GM12878 (cell line): ENCODE results near the gene EIF4E2. TPM values are rescaled to one million over a fixed set of nuclear protein-coding genes. Genes with fewer than 3 reads are reported as not detected.

Experiments used
- ATAC-seq: fragments of 200-7000 bp; cut with Tn5 transposase; 3 replicates; pipeline ENCODE4 v1.9.1; 2020; ENCODE audit warnings: mild to moderate bottlenecking, moderate library complexity
- BruUV-seq: library from RNA; stranded (reverse); fragments of 400-500 nt; replicated peaks from 2 replicates; lab custom pipeline; 2021; lab: Mats Ljungman, UMichigan
- CTCF ChIA-PET: fragments of 300-600 bp; sonication (Branson Sonifier 250); formaldehyde crosslinking; extraction: SDS; loops from one replicate; lab custom pipeline; 2021; ENCODE audit warnings: inconsistent platforms; lab: Yijun Ruan, JAX
- POLR2A ChIA-PET: fragments of 350-600 bp; formaldehyde crosslinking; extraction: SDS; loops from one replicate; lab custom pipeline; 2021; ENCODE audit warnings: inconsistent platforms; lab: Charles Lee
- RAD21 ChIA-PET: fragments of 300-600 bp; sonication (Branson Sonifier 250); formaldehyde crosslinking; loops from one replicate; lab custom pipeline; 2023; ENCODE audit warnings: antibody characterized with exemption; ENCODE audit not compliant: unreplicated experiment; lab: Charles Lee
- SMC1A ChIA-PET: fragments of 300-600 bp; sonication (Branson Sonifier 250); formaldehyde crosslinking; loops from one replicate; lab custom pipeline; 2023; ENCODE audit not compliant: unreplicated experiment, uncharacterized antibody; lab: Charles Lee
- DNase-seq: peaks from one replicate; pipeline ENCODE4 v3.0.0-alpha.2; 2011; ENCODE audit warnings: low read depth, low spot score
- FAIRE-seq: peaks from 3 replicates; lab custom pipeline; 2011; peaks lifted over from hg19 to GRCh38; lab: Jason Lieb, UNC
- H2AFZ ChIP-seq: 2 replicates; pipeline ENCODE4 v1.6.0; 2011; ENCODE audit warnings: low read depth, low read length, control low read depth; ENCODE audit not compliant: control insufficient read depth
- H3K27ac ChIP-seq: 2 replicates; pipeline ENCODE4 v1.5.1; 2011; ENCODE audit warnings: control low read depth; ENCODE audit not compliant: control insufficient read depth, insufficient read depth
- H3K27me3 ChIP-seq, 2 experiments: replicated peaks in 1 of 2; 2 replicates each; pipeline versions ENCODE4 v1.6.0 to v1.6.1; 2011; ENCODE audit warnings: low read length in 1 of 2; ENCODE audit not compliant: control insufficient read depth in 2 of 2, insufficient read depth in 2 of 2
- H3K36me3 ChIP-seq, 2 experiments: 2 replicates each; pipeline ENCODE4 v1.5.1; 2011; ENCODE audit warnings: low read length in 1 of 2; ENCODE audit not compliant: control insufficient read depth in 2 of 2, insufficient read depth in 2 of 2
- H3K4me1 ChIP-seq: 2 replicates; pipeline ENCODE4 v1.6.1; 2011; ENCODE audit warnings: mild to moderate bottlenecking, low read length, moderate library complexity, mixed read lengths; ENCODE audit not compliant: control insufficient read depth, insufficient read depth
- H3K4me2 ChIP-seq: 2 replicates; pipeline ENCODE4 v1.6.0; 2011; ENCODE audit warnings: control low read depth; ENCODE audit not compliant: control insufficient read depth, insufficient read depth
- H3K4me3 ChIP-seq: fragments of 200-600 bp; sonication (generic); 2 replicates; pipeline ENCODE4 v1.5.1; 2016
- H3K79me2 ChIP-seq: 2 replicates; pipeline ENCODE4 v1.6.0; 2011; ENCODE audit warnings: low read length; ENCODE audit not compliant: control insufficient read depth, insufficient read depth
- H3K9ac ChIP-seq: 2 replicates; pipeline ENCODE4 v1.8.0; 2011; ENCODE audit warnings: low read length, control low read depth, mixed read lengths; ENCODE audit not compliant: control insufficient read depth, insufficient read depth
- H3K9me3 ChIP-seq: replicated peaks from 3 replicates; pipeline ENCODE4 v1.5.1; 2011; ENCODE audit warnings: mild to moderate bottlenecking, low read length; ENCODE audit not compliant: control insufficient read depth, insufficient read depth
- H4K20me1 ChIP-seq: 2 replicates; pipeline ENCODE4 v1.6.0; 2011; ENCODE audit not compliant: control insufficient read depth, insufficient read depth
- ASH2L ChIP-seq: fragments of 300-600, 200-600 bp; sonication (generic); IDR thresholded peaks from 2 replicates; pipeline ENCODE4 v1.6.1; 2017; ENCODE audit warnings: low read depth, mild to moderate bottlenecking, borderline replicate concordance
- CHD1 ChIP-seq: IDR thresholded peaks from 2 replicates; pipeline ENCODE4 v1.6.1; 2012; ENCODE audit warnings: low read depth, low read length, improper control_type of control experiment
- CREM ChIP-seq: IDR thresholded peaks from 2 replicates; pipeline ENCODE4 v1.6.1; 2014; ENCODE audit warnings: antibody characterized with exemption, low read depth
- DPF2 ChIP-seq: fragments of 450-650 bp; IDR thresholded peaks from 2 replicates; pipeline ENCODE4 v1.6.1; 2017; ENCODE audit warnings: mild to moderate bottlenecking
- JUNB ChIP-seq: IDR thresholded peaks from 2 replicates; pipeline ENCODE4 v1.6.1; 2016; ENCODE audit warnings: antibody characterized with exemption, mild to moderate bottlenecking
- MYC ChIP-seq: IDR thresholded peaks from 2 replicates; pipeline ENCODE4 v1.6.1; 2011; ENCODE audit warnings: mild to moderate bottlenecking, low read length, moderate library complexity, inconsistent platforms; ENCODE audit not compliant: insufficient read depth, insufficient replicate concordance, insufficient read length, severe bottlenecking
- PAX8 ChIP-seq: fragments of 450-650 bp; IDR thresholded peaks from 2 replicates; pipeline ENCODE4 v1.6.1; 2017; ENCODE audit warnings: mild to moderate bottlenecking, moderate library complexity
- SIX5 ChIP-seq: IDR thresholded peaks from 2 replicates; pipeline ENCODE4 v1.6.1; 2011; ENCODE audit warnings: mild to moderate bottlenecking, low read depth, low read length, moderate library complexity; ENCODE audit not compliant: severe bottlenecking
- SMAD5 ChIP-seq: IDR thresholded peaks from 2 replicates; pipeline ENCODE4 v1.6.1; 2016; ENCODE audit warnings: antibody characterized with exemption, low read depth
- SPI1 ChIP-seq: IDR thresholded peaks from 2 replicates; pipeline ENCODE4 v1.6.1; 2011; ENCODE audit warnings: low read depth, mild to moderate bottlenecking, low read length, moderate library complexity, borderline replicate concordance; ENCODE audit not compliant: insufficient read depth
- SRF ChIP-seq, 2 experiments: IDR thresholded peaks; 2 replicates each; pipeline ENCODE4 v1.6.1; 2011; ENCODE audit warnings: low read depth in 2 of 2, low read length in 2 of 2, mild to moderate bottlenecking in 1 of 2, moderate library complexity in 1 of 2
- ZNF24 ChIP-seq: fragments of 450-650 bp; IDR thresholded peaks from 2 replicates; pipeline ENCODE4 v1.6.1; 2017; ENCODE audit warnings: antibody characterized with exemption, mild to moderate bottlenecking
- ZNF384 ChIP-seq: IDR thresholded peaks from 2 replicates; pipeline ENCODE4 v1.6.1; 2012; ENCODE audit warnings: low read depth, mild to moderate bottlenecking, low read length, improper control_type of control experiment, borderline replicate concordance
- WGBS: methylation state at CpG from one replicate; pipeline ENCODE4 v1.1.6; 2016; ENCODE audit warnings: low lambda C conversion rate; ENCODE audit not compliant: insufficient replicate concordance, insufficient coverage; ENCODE audit errors: missing lambda C conversion rate; 5-methylcytosine and 5-hydroxymethylcytosine counted together
- in situ Hi-C: fragments of 300-500 bp; cut with MboI; formaldehyde crosslinking; loops from 9 replicates; pipeline ENCODE4 v1.14.3; 2018; ENCODE audit warnings: mixed read lengths
- intact Hi-C: fragments of 100-400 bp; cut with micrococcal nuclease; formaldehyde crosslinking; loops from one replicate; pipeline ENCODE4 v1.14.2; 2022; ENCODE audit not compliant: unreplicated experiment
- polyA plus RNA-seq, 11 experiments: library from polyadenylated mRNA; depleted of rRNA in 4 of 11; unstranded in 6 of 11; stranded (reverse) in 5 of 11; fragments of >200 nt; fragmentation: Nextera tagmentation in 4 of 11; fragmentation: Illumina TruSeq in 1 of 11; extraction: Ambion mirVana in 4 of 11; extraction: Trizol in 1 of 11; gene quantifications; 1 replicate in 1 of 11; 2 replicates in 10 of 11; pipeline versions ENCODE4 v1.2.1 to v1.2.3, GENCODE V29; 2011 to 2016; ENCODE audit warnings: inconsistent platforms in 2 of 11, missing spikeins in 2 of 11, low read depth in 1 of 11
- total RNA-seq, 4 experiments: library from RNA; depleted of rRNA in 3 of 4; stranded (reverse); fragments of >200 nt in 3 of 4; fragmentation: Illumina TruSeq in 1 of 4; extraction: Trizol in 1 of 4; gene quantifications; 2 replicates each; pipeline versions ENCODE4 v1.2.1 to v1.2.3, GENCODE V29; 2013 to 2021
- TF ChIP-seq, protein P1 (sequence below): fragments of 450-650 bp; formaldehyde crosslinking; IDR thresholded peaks from 2 replicates; pipeline ENCODE4 v1.5.0; 2022; ENCODE audit warnings: mild to moderate bottlenecking, missing genetic modification characterization
- TF ChIP-seq, protein P2 (sequence below): IDR thresholded peaks from 2 replicates; pipeline ENCODE4 v1.6.1; 2012; ENCODE audit warnings: low read depth, low read length, improper control_type of control experiment
- TF ChIP-seq, protein P3 (sequence below): fragments of 450-650 bp; IDR thresholded peaks from 2 replicates; pipeline ENCODE4 v1.6.1; 2017; ENCODE audit warnings: mild to moderate bottlenecking, moderate library complexity

Gene EIF4E2
- total and polyA plus RNA-seq, 10 of the 15 experiments (the other 5 are each of a cell fraction or from before 2014, with no cell fraction given): 56.1 to 158 (median 110) TPM

DNA sequence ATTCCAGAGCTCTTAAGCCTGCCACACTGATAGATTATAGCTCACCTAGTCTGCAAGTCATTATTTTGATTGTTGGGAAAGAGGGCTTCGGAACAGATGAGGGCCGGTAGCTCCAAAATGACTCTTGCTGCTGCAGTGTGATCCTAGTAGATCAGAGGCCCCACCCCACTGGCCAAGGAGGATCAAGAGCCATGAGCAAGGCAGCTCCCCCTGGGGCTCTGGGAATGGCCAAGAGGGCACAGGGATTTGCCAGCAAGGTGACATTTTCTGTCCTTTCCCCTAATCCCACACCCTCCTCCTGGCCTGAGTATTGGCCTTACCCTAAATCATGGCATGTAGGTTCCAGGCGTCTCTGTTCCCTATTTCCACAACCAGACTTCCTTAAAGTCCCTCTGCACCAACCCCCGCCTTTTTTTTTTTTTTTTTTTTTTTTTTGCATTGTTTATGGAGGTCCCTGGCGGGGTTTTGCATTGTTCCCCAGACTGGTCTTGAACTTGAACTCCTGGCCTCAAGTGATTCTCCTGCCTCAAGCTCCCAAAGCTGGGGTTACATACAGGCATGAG lies 36.5 kb downstream of the EIF4E2 start (continued):
- no peak for TF ChIP-seq ZNF384
- TF ChIP-seq ASH2L: no peak
- TF ChIP-seq, protein P1, sequence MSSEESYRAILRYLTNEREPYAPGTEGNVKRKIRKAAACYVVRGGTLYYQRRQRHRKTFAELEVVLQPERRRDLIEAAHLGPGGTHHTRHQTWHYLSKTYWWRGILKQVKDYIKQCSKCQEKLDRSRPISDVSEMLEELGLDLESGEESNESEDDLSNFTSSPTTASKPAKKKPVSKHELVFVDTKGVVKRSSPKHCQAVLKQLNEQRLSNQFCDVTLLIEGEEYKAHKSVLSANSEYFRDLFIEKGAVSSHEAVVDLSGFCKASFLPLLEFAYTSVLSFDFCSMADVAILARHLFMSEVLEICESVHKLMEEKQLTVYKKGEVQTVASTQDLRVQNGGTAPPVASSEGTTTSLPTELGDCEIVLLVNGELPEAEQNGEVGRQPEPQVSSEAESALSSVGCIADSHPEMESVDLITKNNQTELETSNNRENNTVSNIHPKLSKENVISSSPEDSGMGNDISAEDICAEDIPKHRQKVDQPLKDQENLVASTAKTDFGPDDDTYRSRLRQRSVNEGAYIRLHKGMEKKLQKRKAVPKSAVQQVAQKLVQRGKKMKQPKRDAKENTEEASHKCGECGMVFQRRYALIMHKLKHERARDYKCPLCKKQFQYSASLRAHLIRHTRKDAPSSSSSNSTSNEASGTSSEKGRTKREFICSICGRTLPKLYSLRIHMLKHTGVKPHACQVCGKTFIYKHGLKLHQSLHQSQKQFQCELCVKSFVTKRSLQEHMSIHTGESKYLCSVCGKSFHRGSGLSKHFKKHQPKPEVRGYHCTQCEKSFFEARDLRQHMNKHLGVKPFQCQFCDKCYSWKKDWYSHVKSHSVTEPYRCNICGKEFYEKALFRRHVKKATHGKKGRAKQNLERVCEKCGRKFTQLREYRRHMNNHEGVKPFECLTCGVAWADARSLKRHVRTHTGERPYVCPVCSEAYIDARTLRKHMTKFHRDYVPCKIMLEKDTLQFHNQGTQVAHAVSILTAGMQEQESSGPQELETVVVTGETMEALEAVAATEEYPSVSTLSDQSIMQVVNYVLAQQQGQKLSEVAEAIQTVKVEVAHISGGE: no peak
- no peak for TF ChIP-seq PAX8
- no peak for TF ChIP-seq CREM
- TF ChIP-seq, protein P2, sequence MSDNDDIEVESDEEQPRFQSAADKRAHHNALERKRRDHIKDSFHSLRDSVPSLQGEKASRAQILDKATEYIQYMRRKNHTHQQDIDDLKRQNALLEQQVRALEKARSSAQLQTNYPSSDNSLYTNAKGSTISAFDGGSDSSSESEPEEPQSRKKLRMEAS: no peak
- no peak for TF ChIP-seq MYC

DNA sequence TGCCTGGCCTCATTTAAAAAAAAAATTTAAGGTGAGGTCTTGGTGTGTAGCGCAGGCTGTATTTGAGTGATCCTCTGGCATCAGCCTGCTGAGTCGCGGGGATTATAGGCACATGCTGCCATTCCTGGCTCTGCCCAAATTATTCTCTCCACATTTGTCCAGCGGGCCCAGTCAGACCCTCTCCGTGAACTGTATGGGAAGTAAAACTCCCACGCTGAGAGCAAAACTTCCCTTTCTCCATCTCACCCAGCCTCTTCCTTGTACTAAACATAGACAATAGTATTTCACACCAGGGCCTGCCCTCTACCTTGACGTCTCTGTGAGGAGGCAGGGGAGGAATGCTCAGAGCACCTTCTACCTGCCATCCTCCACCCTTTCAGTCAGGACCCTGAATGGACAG lies 37.0 kb downstream of the EIF4E2 start:
- no TSS peak for BruUV-seq
- ChIA-PET POLR2A (no interaction called here), CTCF (no interaction called here), RAD21 (no interaction called here), SMC1A (no interaction called here)
- 0 out of 4 replicates have a peak, but pooled peaks cover 0 to 4% of the 10 kb centered on the region in 2 experiments for H3K36me3 ChIP-seq
- H3K79me2 ChIP-seq: no peaks in the 10 kb centered on the region
- 50% methylated on average over 7 of the region's 7 CpGs for WGBS
- intact Hi-C loops (no loop called here), in situ Hi-C loops (no loop called here)
- FAIRE-seq (no peak), DNase-seq (no peak), ATAC-seq (no peak)
- H2AFZ ChIP-seq: no peak overlapping the region
- H3K9me3 ChIP-seq: no peaks in the 10 kb centered on the region
- H3K27ac ChIP-seq: no peak overlapping the region
- H3K4me1 ChIP-seq: no peaks in the 10 kb centered on the region
- no peak overlapping the region for H3K4me3 ChIP-seq
- H3K4me2 ChIP-seq: no peak overlapping the region
- no peaks in the 10 kb centered on the region for H3K27me3 ChIP-seq
- no peak overlapping the region for H3K9ac ChIP-seq
- H4K20me1 ChIP-seq: no peaks in the 10 kb centered on the region
- TF ChIP-seq DPF2 (no peak), CHD1 (no peak), SMAD5 (no peak), JUNB (no peak), SPI1 (no peak), SIX5 (no peak), SRF (IDR thresholded peaks at IDR 0.05; ENCODE audit: low read depth in 2 of 2, low read length in 2 of 2) (no peak), ASH2L (no peak), ZNF24 (no peak)
- TF ChIP-seq, protein P3, sequence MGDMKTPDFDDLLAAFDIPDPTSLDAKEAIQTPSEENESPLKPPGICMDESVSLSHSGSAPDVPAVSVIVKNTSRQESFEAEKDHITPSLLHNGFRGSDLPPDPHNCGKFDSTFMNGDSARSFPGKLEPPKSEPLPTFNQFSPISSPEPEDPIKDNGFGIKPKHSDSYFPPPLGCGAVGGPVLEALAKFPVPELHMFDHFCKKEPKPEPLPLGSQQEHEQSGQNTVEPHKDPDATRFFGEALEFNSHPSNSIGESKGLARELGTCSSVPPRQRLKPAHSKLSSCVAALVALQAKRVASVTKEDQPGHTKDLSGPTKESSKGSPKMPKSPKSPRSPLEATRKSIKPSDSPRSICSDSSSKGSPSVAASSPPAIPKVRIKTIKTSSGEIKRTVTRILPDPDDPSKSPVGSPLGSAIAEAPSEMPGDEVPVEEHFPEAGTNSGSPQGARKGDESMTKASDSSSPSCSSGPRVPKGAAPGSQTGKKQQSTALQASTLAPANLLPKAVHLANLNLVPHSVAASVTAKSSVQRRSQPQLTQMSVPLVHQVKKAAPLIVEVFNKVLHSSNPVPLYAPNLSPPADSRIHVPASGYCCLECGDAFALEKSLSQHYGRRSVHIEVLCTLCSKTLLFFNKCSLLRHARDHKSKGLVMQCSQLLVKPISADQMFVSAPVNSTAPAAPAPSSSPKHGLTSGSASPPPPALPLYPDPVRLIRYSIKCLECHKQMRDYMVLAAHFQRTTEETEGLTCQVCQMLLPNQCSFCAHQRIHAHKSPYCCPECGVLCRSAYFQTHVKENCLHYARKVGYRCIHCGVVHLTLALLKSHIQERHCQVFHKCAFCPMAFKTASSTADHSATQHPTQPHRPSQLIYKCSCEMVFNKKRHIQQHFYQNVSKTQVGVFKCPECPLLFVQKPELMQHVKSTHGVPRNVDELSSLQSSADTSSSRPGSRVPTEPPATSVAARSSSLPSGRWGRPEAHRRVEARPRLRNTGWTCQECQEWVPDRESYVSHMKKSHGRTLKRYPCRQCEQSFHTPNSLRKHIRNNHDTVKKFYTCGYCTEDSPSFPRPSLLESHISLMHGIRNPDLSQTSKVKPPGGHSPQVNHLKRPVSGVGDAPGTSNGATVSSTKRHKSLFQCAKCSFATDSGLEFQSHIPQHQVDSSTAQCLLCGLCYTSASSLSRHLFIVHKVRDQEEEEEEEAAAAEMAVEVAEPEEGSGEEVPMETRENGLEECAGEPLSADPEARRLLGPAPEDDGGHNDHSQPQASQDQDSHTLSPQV: no peak
